NCI-H1436 treated with DMSO at 0.1 percent for 48 hours (cell line): Measurements from ENCODE around the gene ZBTB17.
"Not testable (repeated sequence)": the region's sequence is repeated elsewhere in the genome, so short reads cannot be mapped to it uniquely, and the experiment has no call there.

ENCODE experiments used
- DNase-seq: peaks from one replicate; lab custom pipeline; 2025; lab: John Stamatoyannopoulos, UW

ZBTB17 gene

GRCh38 chr1:15975805-15976680, at the start of gene ZBTB17:
ZBTB17 (minus strand) TSS chr1:15976101; CDS start chr1:15948495, 27,606 bp downstream.
- peak; percentile 51 for DNase-seq

DNA sequence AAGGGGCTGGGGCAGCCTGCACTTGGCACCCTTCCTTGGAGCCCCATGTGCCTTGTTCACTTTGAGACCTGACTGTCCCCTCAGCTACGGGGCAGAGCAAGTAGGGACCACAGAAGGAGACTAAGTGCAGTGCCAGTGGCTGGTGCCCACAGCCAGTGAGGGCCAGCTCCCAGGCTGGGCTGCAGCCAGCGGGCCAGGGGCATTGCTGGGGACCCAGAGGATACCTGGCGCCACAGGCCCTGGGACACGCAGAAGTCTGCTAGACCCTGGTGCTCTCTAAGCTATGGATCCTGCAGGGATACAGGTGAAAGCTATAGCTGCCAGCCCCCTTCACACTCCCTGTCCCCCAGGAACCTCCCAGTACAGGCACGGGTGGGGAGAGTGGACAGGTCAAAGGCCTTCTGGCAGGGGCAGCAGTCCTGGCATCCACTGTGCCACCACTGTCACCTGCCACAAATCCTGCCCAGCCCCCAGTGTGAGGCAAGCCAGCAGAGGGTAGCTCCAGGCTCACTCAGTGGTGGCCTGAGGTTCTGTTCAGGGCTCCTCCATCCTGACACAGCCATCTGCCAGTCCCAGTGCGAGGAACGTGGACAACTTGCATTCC, 47.3 kb upstream of the ZBTB17 start:
- no peak for DNase-seq

DNA sequence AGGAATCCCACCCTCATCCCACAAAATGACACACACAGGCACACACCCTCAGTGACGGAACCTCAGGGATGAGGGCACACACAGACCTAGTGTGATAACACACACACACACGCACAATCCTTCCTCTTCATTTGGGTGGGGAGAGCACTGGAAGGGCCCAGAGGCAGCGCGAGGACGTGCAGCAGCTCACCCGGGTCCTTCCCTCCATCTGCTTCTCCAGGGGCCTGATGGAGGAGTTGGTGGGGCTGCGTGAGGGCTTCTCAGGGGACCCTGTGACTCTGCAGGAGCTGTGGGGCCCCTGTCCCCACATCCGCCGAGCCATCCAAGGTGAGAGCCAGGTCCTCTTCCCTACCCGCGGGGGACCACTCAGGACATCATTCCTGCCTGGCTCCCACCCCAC, 46.5 kb upstream of the ZBTB17 start:
- DNase-seq, result no peak

DNA sequence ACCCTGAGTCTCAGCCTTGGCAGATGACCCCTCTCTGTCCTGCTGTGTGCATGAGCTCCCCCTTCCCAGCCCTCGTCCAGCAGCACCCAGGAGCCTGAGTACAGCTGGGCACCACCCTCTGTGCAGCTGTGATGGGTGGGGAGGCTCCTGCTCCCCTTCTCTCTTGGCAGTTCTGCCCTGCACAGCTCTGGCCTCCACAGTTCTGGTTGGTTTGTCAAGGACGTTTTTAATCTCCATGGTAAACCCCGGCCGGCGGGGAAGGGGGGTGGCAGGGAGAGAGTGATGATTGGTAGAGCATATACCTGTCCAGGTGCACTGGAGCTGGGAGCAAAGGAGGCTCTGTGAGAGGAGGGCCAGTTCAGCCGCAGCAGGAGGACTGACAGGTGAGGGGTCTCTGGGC, 45.8 kb upstream of the ZBTB17 start, which contains the start of gene CLCNKA:
Gene CLCNKA, plus strand, starts transcription at position 356 of the 400 bp plus-strand sequence. CDS start 584 bp downstream, outside the sequence.
- DNase-seq, result no peak

GRCh38 chr1:16020878-16021277, 45.0 kb upstream of the ZBTB17 start:
- DNase-seq, result not testable (repeated sequence)

DNA sequence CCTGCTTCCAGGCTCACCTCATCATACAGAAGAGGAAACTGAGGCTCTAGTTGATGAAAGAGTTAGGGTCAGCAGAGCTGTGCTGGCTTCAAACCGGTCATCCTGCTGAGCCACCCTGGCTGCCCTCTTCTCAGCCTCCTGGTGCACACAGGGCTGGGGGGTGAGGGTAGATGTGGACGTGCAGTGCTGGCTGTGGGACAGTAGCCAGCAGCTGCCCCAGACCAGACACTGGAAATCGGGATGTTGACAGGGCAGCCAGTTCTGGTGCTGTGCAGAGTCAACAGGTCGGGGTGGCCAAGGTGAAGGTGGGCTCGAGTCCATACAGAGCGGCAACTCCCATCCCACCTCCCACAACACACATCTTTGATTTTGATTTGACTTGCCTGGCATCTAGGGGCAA, 44.4 kb upstream of the ZBTB17 start:
- DNase-seq, result no peak

GRCh38 chr1:16019644-16020277, 43.9 kb upstream of the ZBTB17 start:
- DNase-seq, result no peak

DNA sequence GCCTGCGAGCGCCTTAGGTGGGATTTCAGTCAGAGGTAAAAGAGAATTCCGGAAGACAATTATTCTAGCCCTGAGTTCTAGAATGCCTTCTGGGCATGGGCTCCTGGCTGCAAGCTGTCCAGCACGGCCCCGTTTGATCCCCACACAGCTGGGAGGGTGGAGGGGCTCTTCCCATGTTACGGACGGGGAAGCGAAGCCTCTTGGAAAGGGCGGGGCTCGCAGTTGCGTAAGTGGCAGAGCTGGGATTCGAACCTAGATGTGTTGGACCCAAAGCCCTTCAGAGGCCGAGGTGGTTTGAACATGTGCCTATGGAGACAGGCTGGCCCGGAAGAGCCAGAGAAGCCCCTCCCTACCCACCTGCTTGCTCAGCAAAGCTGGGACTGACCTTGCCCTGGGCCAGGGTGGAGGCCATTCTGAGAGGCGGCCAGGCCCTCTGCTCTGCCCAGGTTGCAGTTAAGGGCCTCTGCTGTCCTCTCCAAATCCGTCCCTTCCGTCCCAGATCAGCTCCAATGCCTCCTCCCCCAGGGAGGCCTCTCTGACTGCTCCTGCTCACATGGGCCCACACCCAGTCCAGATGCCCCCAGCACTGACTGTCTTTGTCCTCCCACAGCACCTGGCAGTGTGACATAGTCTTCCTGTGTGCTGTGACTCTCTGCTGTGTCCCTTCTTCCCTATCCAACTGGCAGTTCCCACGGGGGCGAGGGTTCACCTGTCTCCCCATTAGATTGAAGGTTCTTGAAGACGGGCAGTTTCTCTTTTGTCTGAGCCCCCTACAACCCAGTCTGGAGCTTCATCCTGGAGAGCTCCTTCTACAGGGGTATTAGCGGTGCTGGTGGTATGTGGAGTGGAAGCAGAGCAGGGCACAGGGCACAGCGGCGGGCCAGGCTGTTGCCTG, 43.1 kb upstream of the ZBTB17 start:
- no peak for DNase-seq

DNA sequence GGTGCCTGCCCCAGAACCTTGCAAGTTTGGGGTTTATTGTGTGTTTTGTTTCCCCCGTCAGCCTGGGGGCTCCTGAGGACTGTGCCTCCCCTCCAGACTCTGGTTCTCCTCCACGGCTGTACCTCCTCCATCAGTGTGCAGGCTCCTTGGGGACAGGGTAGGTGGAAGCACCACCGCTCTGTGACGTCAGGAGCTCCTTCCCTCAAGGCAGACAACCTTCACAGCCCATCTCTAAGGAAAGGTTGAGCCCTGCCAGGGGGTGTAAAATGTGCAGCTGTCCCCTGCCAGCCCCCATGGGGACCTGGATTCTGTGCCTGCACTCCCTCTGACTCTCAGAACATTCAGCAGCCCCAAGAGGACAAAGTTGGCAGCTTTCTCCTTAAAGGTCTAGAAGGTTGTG, 42.4 kb upstream of the ZBTB17 start:
- no peak for DNase-seq

GRCh38 chr1:16017461-16018303, 41.8 kb upstream of the ZBTB17 start, which contains the start of gene HSPB7:
HSPB7 (minus strand) TSS chr1:16018043; CDS start chr1:16017963, 80 bp downstream.
- DNase-seq, result no peak

- no peak for DNase-seq
Measured at GRCh38 chr1:16017076-16017460, 41.2 kb upstream of the ZBTB17 start.

DNA sequence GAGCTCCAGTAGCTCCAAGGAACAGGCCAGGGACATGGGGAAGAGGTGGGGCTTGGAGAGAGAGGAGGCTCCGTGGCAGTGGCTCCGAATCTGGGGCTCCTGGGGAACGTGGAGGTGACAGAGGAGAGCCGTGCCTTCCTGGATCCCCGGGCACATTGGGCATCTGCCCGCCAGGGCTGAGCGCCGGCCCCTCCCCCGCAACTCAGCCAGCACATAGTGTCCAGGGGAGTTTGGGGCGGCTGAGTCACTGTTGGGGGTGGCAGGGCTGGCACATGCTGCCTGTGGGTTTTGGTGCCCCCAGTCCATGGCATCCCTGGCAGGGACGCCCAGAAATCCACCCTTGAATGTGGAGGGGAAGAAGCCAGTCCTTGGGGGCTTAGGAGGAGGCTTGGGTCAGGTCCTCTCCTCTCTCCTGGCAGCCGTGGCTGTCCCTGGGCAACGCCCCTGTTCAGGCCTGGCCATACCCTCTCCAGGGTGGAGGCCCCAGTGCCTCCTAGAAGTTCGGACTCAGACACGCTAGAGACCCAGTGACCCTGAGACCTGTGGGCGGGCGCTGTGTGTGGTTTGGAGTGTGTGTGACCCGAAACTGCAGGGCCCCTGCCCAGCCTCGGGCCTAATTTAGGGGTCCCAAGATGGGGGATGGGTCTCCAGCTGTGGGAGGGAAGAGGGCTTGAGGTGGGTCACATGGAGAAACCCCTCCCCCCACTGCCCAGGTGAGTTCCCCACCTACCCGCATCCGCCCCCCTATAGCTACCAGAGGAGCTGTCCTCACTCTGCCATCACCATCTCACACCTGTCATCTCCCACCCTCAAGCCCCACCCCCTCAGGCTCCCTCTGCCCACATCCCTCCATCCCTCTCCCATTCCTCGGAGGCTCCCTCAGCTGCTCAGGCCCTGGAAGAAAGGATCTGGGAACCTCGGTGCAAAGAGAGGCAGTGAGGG, 40.3 kb upstream of the ZBTB17 start:
- DNase-seq, result no peak

DNA sequence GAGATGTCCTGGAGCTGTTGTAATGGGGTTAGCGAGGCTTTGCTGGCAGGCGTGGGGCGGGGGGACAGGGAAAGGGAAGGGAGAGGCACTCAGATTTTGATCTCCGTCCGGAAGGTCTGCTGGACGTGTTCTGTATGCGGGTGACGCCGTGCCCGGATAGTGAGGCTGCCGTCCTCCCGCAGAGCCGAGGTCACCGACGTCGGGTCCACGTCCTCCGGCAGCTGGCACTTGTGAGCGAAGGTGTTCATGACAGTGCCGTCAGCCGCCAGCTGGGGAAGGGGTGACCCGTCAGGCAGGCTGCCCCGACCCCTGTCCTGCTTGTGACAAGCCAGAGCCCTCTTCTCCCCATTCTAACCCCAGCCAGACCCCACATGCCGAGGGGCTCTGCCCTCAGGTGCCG, 39.6 kb upstream of the ZBTB17 start:
- no peak for DNase-seq

DNA sequence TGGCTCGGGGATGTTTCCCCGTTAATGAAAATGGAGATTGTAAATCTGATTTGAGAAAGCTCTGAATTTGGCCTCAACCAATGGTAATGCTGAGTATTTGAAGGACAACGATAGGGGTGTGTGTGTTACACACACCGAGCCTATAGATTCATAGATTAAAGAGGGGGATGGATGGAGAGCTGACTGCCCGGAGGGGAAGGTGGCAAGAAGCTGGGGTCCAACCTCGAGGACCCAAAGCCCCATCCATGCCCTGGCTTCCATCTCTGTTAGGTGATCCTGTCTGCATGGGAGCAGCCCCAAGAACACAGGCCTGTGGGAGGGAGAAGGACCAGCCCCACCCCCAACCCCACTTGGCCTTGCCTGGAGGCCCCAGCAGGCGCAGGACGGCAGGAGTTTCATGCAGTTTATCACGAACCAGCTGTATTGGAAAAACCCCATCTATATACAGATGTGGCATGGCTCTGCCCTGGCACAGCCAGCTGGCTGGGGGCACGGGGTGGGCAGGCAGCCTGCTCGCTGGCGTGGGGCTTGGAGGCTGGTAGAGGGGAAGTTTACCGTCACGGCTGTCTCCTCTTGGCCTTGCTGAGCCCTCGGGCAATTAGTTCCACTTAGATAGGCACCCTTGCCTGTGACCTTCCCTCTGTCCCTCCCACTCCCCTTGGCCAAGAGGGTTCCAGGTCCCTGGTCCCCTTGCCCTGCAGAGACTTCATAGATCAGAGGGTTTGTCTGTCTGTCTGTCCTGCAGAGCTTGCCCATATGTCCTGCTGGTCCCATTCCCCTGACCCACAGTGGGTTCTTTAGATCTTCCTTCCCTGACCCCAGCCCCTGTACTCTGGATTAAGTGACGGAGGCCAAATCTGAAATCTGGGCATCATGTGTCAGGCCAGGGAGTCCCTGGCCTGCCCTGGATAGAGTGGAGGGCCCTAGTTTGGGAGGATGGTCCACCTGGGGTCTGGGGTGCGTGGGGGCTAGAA, 38.9 kb upstream of the ZBTB17 start:
- DNase-seq, result no peak

- DNase-seq, result no peak
Measured at GRCh38 chr1:16013908-16014258, 38.0 kb upstream of the ZBTB17 start.

- no peak for DNase-seq
Measured at GRCh38 chr1:16013220-16013907, 37.5 kb upstream of the ZBTB17 start.

GRCh38 chr1:16012590-16013219, 36.8 kb upstream of the ZBTB17 start:
- no peak for DNase-seq
